ENCODE results near the gene STKLD1.

GRCh38 chr9:133415170-133415569 lies 39.0 kb downstream of the STKLD1 start:
- no peak for TF ChIP-seq CTCF (IDR thresholded peaks at IDR 0.05)
- TF ChIP-seq POLR2A (IDR thresholded peaks at IDR 0.05) = no peak

Measured in body of pancreas (tissue), 4 donors.